ENCODE measurements around the gene CFAP46.

GRCh38 chr10:132899054-132899750, 43.2 kb downstream of the CFAP46 start:
- no peak for TF ChIP-seq ZNF70 (CRISPR knock-in tag; IDR thresholded peaks at IDR 0.05)
- TF ChIP-seq ZFP3 (CRISPR knock-in tag; IDR thresholded peaks at IDR 0.05), result no peak
- TF ChIP-seq PPARA (CRISPR knock-in tag; IDR thresholded peaks at IDR 0.05; ENCODE audit: borderline replicate concordance), result no peak
- TF ChIP-seq ZC3H10 (CRISPR knock-in tag; IDR thresholded peaks at IDR 0.05), result no peak

Data from SK-N-SH treated with all-trans-retinoic acid at 6 μM for 48 hours (cell line).